Lower lobe of right lung (tissue), 2 donors: Measurements from ENCODE around the gene PRAME. TPM values are rescaled to one million over a fixed set of nuclear protein-coding genes. Genes with fewer than 3 reads are reported as not detected.

Experiments used
- ATAC-seq, 2 donors: fragments of 200-7000 bp; cut with Tn5 transposase; one replicate each; pipeline ENCODE4 v1.9.1; 2020 to 2022; ENCODE audit warnings: mild to moderate bottlenecking in 2 of 2, moderate library complexity in 2 of 2
- DNase-seq: peaks from one replicate; pipeline ENCODE4 v3.0.0-alpha.2; 2020
- H3K27ac ChIP-seq: fragments of 200-600 bp; one replicate; pipeline ENCODE4 v1.8.0; 2022
- H3K27me3 ChIP-seq: fragments of 200-600 bp; one replicate; pipeline ENCODE4 v1.8.0; 2022; ENCODE audit warnings: low read depth
- H3K36me3 ChIP-seq: fragments of 200-600 bp; one replicate; pipeline ENCODE4 v1.8.0; 2022; ENCODE audit warnings: mild to moderate bottlenecking
- H3K4me1 ChIP-seq: fragments of 200-600 bp; one replicate; pipeline ENCODE4 v1.8.0; 2022
- H3K4me3 ChIP-seq: fragments of 200-600 bp; one replicate; pipeline ENCODE4 v1.8.0; 2022; ENCODE audit warnings: mild to moderate bottlenecking
- H3K9me3 ChIP-seq: fragments of 200-600 bp; one replicate; pipeline ENCODE4 v1.8.0; 2022
- intact Hi-C: fragments of 100-400 bp; cut with DNase I; formaldehyde crosslinking; loops from one replicate; pipeline ENCODE4 v1.11.0; 2022
- total RNA-seq: library from RNA; stranded (reverse); fragmentation: NEBNext Ultra II Directional; extraction: Animal tissue kit (Norgen Biotek cat#: 25700); gene quantifications from one replicate; pipeline ENCODE4 v1.2.1, GENCODE V29; 2021
- TF ChIP-seq, protein P1 (sequence below): fragments of 200-600 bp; IDR thresholded peaks from one replicate; pipeline ENCODE4 v1.8.0; 2022; ENCODE audit warnings: antibody characterized with exemption, mild to moderate bottlenecking
- donor health status: DM: no; HTN: yes; CAD: no; lungs with severe emphysema.

The PRAME gene
- total RNA-seq, 1 donor from 2014 or later: not detected

DNA sequence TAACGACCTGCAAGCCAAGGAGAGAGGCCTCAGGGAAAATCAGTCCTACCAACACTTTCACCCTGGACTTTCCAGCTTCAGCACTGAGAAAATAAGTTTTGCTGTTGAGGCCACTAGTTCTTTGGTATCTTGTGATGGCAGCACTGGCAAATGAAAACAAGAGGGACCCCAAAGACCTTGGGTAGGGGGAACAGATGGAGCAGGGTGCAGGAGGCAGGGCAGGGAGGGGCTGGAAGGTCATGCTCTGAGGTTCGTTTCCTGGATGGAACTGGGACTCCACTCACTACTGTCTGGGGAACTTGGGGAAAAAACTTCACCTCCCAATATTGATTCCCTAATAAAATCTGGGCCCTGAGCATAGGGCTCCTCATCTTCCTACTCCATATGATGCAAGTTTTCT lies 34.2 kb upstream of the PRAME start:
- TF ChIP-seq, protein P1, sequence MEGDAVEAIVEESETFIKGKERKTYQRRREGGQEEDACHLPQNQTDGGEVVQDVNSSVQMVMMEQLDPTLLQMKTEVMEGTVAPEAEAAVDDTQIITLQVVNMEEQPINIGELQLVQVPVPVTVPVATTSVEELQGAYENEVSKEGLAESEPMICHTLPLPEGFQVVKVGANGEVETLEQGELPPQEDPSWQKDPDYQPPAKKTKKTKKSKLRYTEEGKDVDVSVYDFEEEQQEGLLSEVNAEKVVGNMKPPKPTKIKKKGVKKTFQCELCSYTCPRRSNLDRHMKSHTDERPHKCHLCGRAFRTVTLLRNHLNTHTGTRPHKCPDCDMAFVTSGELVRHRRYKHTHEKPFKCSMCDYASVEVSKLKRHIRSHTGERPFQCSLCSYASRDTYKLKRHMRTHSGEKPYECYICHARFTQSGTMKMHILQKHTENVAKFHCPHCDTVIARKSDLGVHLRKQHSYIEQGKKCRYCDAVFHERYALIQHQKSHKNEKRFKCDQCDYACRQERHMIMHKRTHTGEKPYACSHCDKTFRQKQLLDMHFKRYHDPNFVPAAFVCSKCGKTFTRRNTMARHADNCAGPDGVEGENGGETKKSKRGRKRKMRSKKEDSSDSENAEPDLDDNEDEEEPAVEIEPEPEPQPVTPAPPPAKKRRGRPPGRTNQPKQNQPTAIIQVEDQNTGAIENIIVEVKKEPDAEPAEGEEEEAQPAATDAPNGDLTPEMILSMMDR: no peak
- ATAC-seq (no peak), DNase-seq (no peak)
- Histone ChIP-seq H3K27me3 (peaks cover 4% of the 10 kb centered on the region), H3K36me3 (no peaks in the 10 kb centered on the region), H3K4me1 (no peaks in the 10 kb centered on the region), H3K27ac (no peak overlapping the region), H3K9me3 (no peaks in the 10 kb centered on the region), H3K4me3 (no peak overlapping the region)
- intact Hi-C loops: no loop called here

DNA sequence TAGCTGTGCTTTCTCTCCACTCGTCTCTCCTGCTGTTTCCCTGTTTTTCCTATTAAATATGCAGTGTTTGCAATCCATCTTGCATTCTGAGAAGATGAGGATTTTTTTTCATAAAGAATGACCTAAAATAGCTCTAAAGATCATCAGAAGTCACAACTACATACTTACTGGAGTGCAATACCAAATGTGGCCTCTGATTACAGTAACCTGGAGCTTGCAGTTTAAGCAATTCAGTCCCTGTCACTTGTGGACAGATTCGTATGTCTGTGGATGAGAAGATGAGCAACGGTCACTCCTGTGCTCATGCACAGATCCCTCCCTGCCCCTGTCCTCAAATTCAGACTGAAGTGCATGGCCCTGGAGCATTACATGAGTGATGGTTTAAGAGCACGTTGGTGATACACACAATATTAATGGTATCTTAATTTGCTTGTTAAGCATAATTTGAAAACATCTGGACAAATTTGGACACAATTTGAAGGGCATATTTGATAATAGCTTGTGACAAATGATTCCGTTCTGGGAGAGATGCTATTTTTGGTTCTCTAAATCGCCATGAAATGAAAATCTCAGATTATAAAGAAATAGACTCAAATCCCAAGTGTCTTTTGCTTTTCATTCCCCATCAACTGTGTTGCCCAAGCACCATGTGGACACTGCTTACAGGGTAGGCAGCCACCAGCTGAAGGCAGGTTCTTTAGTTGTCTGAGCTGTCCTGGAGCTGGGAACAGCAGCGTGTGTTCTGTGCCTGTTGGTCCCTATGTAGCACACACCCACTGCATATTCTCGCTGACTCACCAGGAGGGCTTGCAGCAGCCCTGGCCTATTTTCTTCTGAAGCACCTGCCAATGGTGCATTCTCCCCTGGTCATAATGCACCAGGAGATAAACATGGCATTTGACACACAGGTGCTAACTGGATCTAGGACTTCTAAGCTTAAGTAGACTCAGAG lies 32.6 kb upstream of the PRAME start:
- intact Hi-C loops: no loop called here
- ATAC-seq: no peak

DNA sequence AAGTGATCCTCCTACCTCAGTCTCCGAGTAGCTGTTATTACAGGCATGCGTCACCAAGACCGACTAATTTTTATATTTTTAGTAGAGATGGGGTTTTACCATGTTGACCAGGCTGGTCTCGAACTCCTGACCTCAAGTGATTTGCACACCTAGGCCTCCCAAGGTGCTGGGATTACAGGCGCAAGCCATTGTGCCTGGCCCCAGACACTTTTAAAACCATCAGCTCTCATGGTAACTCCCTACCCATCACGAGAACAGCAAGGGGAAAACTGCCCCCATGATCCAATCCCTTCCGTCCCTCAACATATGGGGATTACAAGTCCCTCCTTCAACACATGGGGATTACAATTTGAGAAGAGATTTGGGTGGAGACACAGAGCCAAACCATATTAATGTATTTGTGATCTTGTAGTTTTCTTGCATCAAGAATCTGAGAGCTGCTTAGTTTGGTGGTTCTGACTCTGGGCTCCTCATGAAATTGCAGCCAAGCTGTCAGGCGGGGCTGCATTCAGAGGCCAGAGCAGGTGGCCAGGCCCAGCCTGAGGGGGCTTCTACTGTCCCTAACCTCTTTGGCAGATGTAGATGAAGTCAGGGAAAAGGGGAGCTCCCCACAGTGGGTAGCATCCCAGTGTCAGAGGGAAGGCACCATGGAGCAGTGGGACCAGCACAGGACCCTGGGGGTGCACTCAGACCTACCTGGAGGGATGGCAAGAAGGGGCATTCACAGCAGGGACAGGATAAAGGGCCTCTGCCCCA lies 31.2 kb upstream of the PRAME start:
- ATAC-seq (no peak), DNase-seq (no peak)
- intact Hi-C loops: no loop called here
- H3K27me3 ChIP-seq: peaks cover 14% of the 10 kb centered on the region
- TF ChIP-seq, protein P1: no peak
- H3K36me3 ChIP-seq: no peaks in the 10 kb centered on the region
- H3K9me3 ChIP-seq: no peaks in the 10 kb centered on the region
- no peak overlapping the region for H3K4me3 ChIP-seq
- H3K27ac ChIP-seq: no peak overlapping the region
- no peaks in the 10 kb centered on the region for H3K4me1 ChIP-seq

More for the DNA sequence above, 32.6 kb upstream of the PRAME start:
- DNase-seq: no peak
- H3K36me3 ChIP-seq: no peaks in the 10 kb centered on the region
- TF ChIP-seq, protein P1: no peak
- H3K27ac ChIP-seq: no peak overlapping the region
- no peaks in the 10 kb centered on the region for H3K9me3 ChIP-seq
- H3K27me3 ChIP-seq: peaks cover 6% of the 10 kb centered on the region
- no peak overlapping the region for H3K4me3 ChIP-seq
- no peaks in the 10 kb centered on the region for H3K4me1 ChIP-seq

DNA sequence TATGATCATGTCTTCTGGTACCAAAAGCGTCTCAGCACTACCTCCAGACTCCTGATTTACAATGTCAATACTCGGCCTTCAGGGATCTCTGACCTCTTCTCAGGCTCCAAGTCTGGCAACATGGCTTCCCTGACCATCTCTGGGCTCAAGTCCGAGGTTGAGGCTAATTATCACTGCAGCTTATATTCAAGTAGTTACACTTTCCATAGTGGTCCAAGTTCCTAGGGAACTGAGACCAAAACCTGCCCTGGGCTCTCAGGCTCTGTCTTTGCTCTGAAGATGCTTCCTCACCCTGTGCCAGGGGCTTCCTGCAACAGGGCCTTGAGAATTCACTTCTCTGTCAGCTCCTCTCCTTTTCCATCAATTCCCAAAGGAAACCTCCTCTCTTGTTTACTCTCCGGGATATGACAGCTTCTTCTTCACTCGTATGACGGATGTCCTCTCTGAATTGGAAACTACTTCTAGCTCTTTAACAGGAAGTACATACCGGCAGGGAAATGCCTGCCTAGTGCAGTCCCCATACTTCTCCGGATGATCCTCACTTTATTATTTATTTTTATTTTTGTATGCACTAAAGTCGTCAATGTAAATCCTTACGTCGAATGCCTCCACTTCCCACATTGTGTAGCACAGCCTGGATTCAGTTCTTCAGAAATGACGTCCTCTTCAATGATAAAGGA lies 29.6 kb upstream of the PRAME start:
- no peaks in the 10 kb centered on the region for H3K36me3 ChIP-seq
- no peaks in the 10 kb centered on the region for H3K4me1 ChIP-seq
- no peak overlapping the region for H3K4me3 ChIP-seq
- no peak overlapping the region for H3K27ac ChIP-seq
- DNase-seq (no peak), ATAC-seq (no peak)
- H3K9me3 ChIP-seq: no peaks in the 10 kb centered on the region
- intact Hi-C loops: no loop called here
- TF ChIP-seq, protein P1: no peak
- H3K27me3 ChIP-seq: peaks cover 19% of the 10 kb centered on the region

DNA sequence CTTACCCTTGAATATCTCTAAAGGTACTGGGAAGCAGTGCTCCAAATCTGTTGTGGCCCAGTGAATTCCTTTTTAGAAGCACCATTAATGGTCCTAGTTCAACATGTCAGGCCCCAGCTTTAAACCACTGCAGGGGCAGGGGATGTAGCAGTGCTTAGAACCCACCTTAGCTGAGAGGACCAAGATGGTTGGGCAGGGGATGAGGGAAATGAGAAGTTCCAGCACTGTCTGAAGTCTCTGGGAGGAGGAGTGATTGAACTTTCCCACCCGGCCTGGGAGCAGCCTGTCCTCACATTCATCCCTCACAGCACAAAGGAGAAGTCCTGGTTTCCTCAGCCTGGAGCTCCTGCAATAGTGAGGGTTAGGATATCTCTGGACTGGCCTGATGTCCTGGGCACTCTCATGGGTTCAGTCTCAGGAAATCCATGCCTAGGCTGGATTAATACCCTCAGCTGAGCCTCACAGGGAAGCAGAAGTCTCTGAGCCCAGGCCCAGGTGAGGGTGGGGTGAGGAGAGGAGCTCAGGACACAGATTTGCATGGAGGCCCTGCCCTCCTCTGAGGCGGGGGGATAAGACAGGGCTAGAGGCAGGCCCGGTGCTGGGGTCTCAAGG lies 28.6 kb upstream of the PRAME start:
- TF ChIP-seq, protein P1: no peak
- intact Hi-C loops: no loop called here
- ATAC-seq: peak in 1 of 2 donors; percentile 30
- H3K4me3 ChIP-seq: no peak overlapping the region
- H3K27me3 ChIP-seq: peaks cover 19% of the 10 kb centered on the region
- H3K9me3 ChIP-seq: no peaks in the 10 kb centered on the region
- H3K36me3 ChIP-seq: no peaks in the 10 kb centered on the region
- no peak overlapping the region for H3K27ac ChIP-seq
- DNase-seq: no peak
- H3K4me1 ChIP-seq: no peaks in the 10 kb centered on the region
